Thymus (tissue), 11 donors: Measurements from ENCODE around the gene C1QL2. TPM values are rescaled to one million over a fixed set of nuclear protein-coding genes. Genes with fewer than 3 reads are reported as not detected.

Source experiments
- DNase-seq, 9 donors: peaks; one replicate each; pipeline ENCODE4 v3.0.0-alpha.2; 2013; ENCODE audit warnings: low spot score in 9 of 9, low read depth in 6 of 9, missing footprints in 1 of 9
- H3K27ac ChIP-seq, 2 donors: one replicate each; pipeline ENCODE4 v1.5.1; 2013; ENCODE audit warnings: control low read depth in 1 of 2, low read depth in 1 of 2, low read length in 1 of 2, mild to moderate bottlenecking in 1 of 2, moderate library complexity in 1 of 2
- H3K27me3 ChIP-seq, 2 donors: one replicate each; pipeline ENCODE4 v1.5.1; 2013; ENCODE audit warnings: low read length in 1 of 2; ENCODE audit not compliant: control insufficient read depth in 2 of 2, insufficient read depth in 1 of 2
- H3K36me3 ChIP-seq, 2 donors: one replicate each; pipeline ENCODE4 v1.5.1; 2013; ENCODE audit warnings: low read length in 1 of 2, mild to moderate bottlenecking in 1 of 2, moderate library complexity in 1 of 2; ENCODE audit not compliant: control insufficient read depth in 2 of 2, insufficient read depth in 2 of 2
- H3K4me1 ChIP-seq, 2 donors: one replicate each; pipeline ENCODE4 v1.5.1; 2013; ENCODE audit warnings: low read length in 2 of 2; ENCODE audit not compliant: control insufficient read depth in 2 of 2, insufficient read depth in 2 of 2
- H3K4me3 ChIP-seq, 2 donors: one replicate each; pipeline ENCODE4 v1.5.1; 2013; ENCODE audit warnings: low read length in 2 of 2, control low read depth in 1 of 2, mild to moderate bottlenecking in 1 of 2
- H3K9me3 ChIP-seq, 2 donors: one replicate each; pipeline ENCODE4 v1.5.1; 2013; ENCODE audit warnings: low read length in 1 of 2, mild to moderate bottlenecking in 1 of 2; ENCODE audit not compliant: control insufficient read depth in 2 of 2, insufficient read depth in 1 of 2
- WGBS: extraction: QIAGEN DNeasy Blood & Tissue Kit; methylation state at CpG from one replicate; pipeline ENCODE4 v1.1.7; 2013; 5-methylcytosine and 5-hydroxymethylcytosine counted together
- polyA plus RNA-seq: library from polyadenylated mRNA; stranded (reverse); fragments of 200-250 nt; gene quantifications from one replicate; pipeline ENCODE4 v1.2.3, GENCODE V29; 2013
- total RNA-seq: library from RNA; stranded (reverse); fragments of 120-200 nt; gene quantifications from one replicate; pipeline ENCODE4 v1.2.4, GENCODE V29; 2013
- donor health status: healthy.

C1QL2 gene
- total and polyA plus RNA-seq, 2 donors: 0.05 to 0.89 TPM

GRCh38 chr2:119116411-119117295 lies 41.9 kb downstream of the C1QL2 start:
- H3K27ac ChIP-seq: no peak overlapping the region
- WGBS: 88% methylated on average over 10 of the region's 10 CpGs
- DNase-seq: no peak
- H3K36me3 ChIP-seq: no peaks in the 10 kb centered on the region
- no peaks in the 10 kb centered on the region for H3K4me1 ChIP-seq
- peaks cover 0 to 4% of the 10 kb centered on the region in 2 donors for H3K27me3 ChIP-seq
- no peaks in the 10 kb centered on the region for H3K9me3 ChIP-seq
- no peak overlapping the region for H3K4me3 ChIP-seq

- no peak for DNase-seq
Measured at GRCh38 chr2:119114266-119114665, 44.3 kb downstream of the C1QL2 start.

GRCh38 chr2:119113489-119113770 lies 45.1 kb downstream of the C1QL2 start:
- Histone ChIP-seq H3K27ac (no peak overlapping the region), H3K4me1 (no peaks in the 10 kb centered on the region), H3K27me3 (peaks cover 0 to 4% of the 10 kb centered on the region in 2 donors), H3K9me3 (no peaks in the 10 kb centered on the region), H3K36me3 (no peaks in the 10 kb centered on the region), H3K4me3 (no peak overlapping the region)
- 62% methylated on average over 4 of the region's 4 CpGs for WGBS
- no peak for DNase-seq

More at GRCh38 chr2:119114266-119114665, 44.3 kb downstream of the C1QL2 start:
- Histone ChIP-seq H3K4me1 (no peaks in the 10 kb centered on the region), H3K27me3 (peaks cover 0 to 4% of the 10 kb centered on the region in 2 donors), H3K4me3 (no peak overlapping the region), H3K9me3 (no peaks in the 10 kb centered on the region), H3K36me3 (no peaks in the 10 kb centered on the region), H3K27ac (no peak overlapping the region)
- 93% methylated on average over 3 of the region's 3 CpGs for WGBS

- Histone ChIP-seq H3K4me1 (no peaks in the 10 kb centered on the region), H3K36me3 (no peaks in the 10 kb centered on the region), H3K9me3 (no peaks in the 10 kb centered on the region), H3K27ac (no peak overlapping the region), H3K4me3 (no peak overlapping the region), H3K27me3 (peaks cover 0 to 4% of the 10 kb centered on the region in 2 donors)
- 55% methylated on average over 10 of the region's 10 CpGs for WGBS
- DNase-seq: no peak
Measured at GRCh38 chr2:119112770-119113488, 45.6 kb downstream of the C1QL2 start.

GRCh38 chr2:119112230-119112629 lies 46.3 kb downstream of the C1QL2 start:
- no peaks in the 10 kb centered on the region for H3K36me3 ChIP-seq
- H3K27me3 ChIP-seq: peaks cover 0 to 4% of the 10 kb centered on the region in 2 donors
- no peak overlapping the region for H3K27ac ChIP-seq
- H3K4me3 ChIP-seq: no peak overlapping the region
- H3K9me3 ChIP-seq: no peaks in the 10 kb centered on the region
- H3K4me1 ChIP-seq: no peaks in the 10 kb centered on the region
- WGBS: 85% methylated on average over 3 of the region's 3 CpGs
- no peak for DNase-seq

GRCh38 chr2:119111115-119111975 lies 47.2 kb downstream of the C1QL2 start:
- Histone ChIP-seq H3K4me1 (no peaks in the 10 kb centered on the region), H3K36me3 (no peaks in the 10 kb centered on the region), H3K4me3 (no peak overlapping the region), H3K9me3 (no peaks in the 10 kb centered on the region), H3K27me3 (peaks cover 0 to 4% of the 10 kb centered on the region in 2 donors), H3K27ac (no peak overlapping the region)
- 79% methylated on average over 8 of the region's 8 CpGs for WGBS
- DNase-seq: no peak

GRCh38 chr2:119109866-119110265 lies 48.7 kb downstream of the C1QL2 start:
- 51% methylated on average over 3 of the region's 3 CpGs for WGBS
- Histone ChIP-seq H3K4me3 (no peak overlapping the region), H3K4me1 (no peaks in the 10 kb centered on the region), H3K27me3 (peaks cover 0 to 4% of the 10 kb centered on the region in 2 donors), H3K9me3 (no peaks in the 10 kb centered on the region), H3K36me3 (no peaks in the 10 kb centered on the region), H3K27ac (no peak overlapping the region)
- DNase-seq: no peak

- H3K4me3 ChIP-seq: no peak overlapping the region
- no peaks in the 10 kb centered on the region for H3K36me3 ChIP-seq
- no peak for DNase-seq
- no peak overlapping the region for H3K27ac ChIP-seq
- WGBS: 75% methylated on average over 3 of the region's 3 CpGs
- peaks cover 0 to 1% of the 10 kb centered on the region in 2 donors for H3K27me3 ChIP-seq
- H3K4me1 ChIP-seq: no peaks in the 10 kb centered on the region
- no peaks in the 10 kb centered on the region for H3K9me3 ChIP-seq
Measured at GRCh38 chr2:119108186-119108585, 50.4 kb downstream of the C1QL2 start.
